HCT116 (cell line): ENCODE measurements around the gene MAP3K21. TPM values are rescaled to one million over a fixed set of nuclear protein-coding genes. Genes with fewer than 3 reads are reported as not detected.

Source experiments
- ATAC-seq: fragments of 200-7000 bp; cut with Tn5 transposase; 2 replicates; pipeline ENCODE4 v1.9.1; 2020; ENCODE audit warnings: mild to moderate bottlenecking, moderate library complexity
- BruUV-seq: library from RNA; stranded (reverse); fragments of 400-500 nt; replicated peaks from 2 replicates; lab custom pipeline; 2021; lab: Mats Ljungman, UMichigan
- CTCF ChIA-PET: fragments of 300-600 bp; sonication (Branson Sonifier 250); formaldehyde crosslinking; loops from one replicate; lab custom pipeline; 2021; ENCODE audit warnings: antibody characterized with exemption; lab: Charles Lee
- POLR2A ChIA-PET: fragments of 300-600, 350-600 bp; sonication (Branson Sonifier 250); formaldehyde crosslinking; loops from one replicate; lab custom pipeline; 2021; ENCODE audit warnings: antibody characterized with exemption; lab: Charles Lee
- RAD21 ChIA-PET, 2 experiments: fragments of 300-600 bp; sonication (Branson Sonifier 250); formaldehyde crosslinking; loops; one replicate each; lab custom pipeline; 2023; ENCODE audit warnings: low total read pairs in 2 of 2; ENCODE audit not compliant: uncharacterized antibody in 2 of 2, unreplicated experiment in 2 of 2, low non-redundant PET in 1 of 2; lab: Charles Lee
- DNase-seq: peaks from one replicate; pipeline ENCODE4 v3.0.0-alpha.2; 2010; ENCODE audit warnings: low read depth, low spot score
- H2AFZ ChIP-seq: fragments of 200-600 bp; shearing (Covaris generic), sonication (generic); 2 replicates; pipeline ENCODE4 v1.6.1; 2017; ENCODE audit warnings: low read depth, mixed run types, mixed read lengths, antibody characterized with exemption, low read length; ENCODE audit not compliant: poor library complexity, severe bottlenecking
- H3K27ac ChIP-seq: 2 replicates; pipeline ENCODE4 v1.5.1; 2012; ENCODE audit warnings: low read depth, low read length
- H3K27me3 ChIP-seq: fragments of 200-600 bp; sonication (generic); 2 replicates; pipeline ENCODE4 v1.6.1; 2016; ENCODE audit warnings: mixed run types, low read length, mixed read lengths; ENCODE audit not compliant: insufficient read depth
- H3K36me3 ChIP-seq, 2 experiments: fragments of 200-500 bp in 1 of 2; fragments of 200-600 bp in 1 of 2; sonication (Bioruptor generic) in 1 of 2; sonication (generic) in 1 of 2; 2 replicates each; pipeline versions ENCODE4 v1.5.1 to v1.6.1; 2014 to 2016; ENCODE audit warnings: low read length in 2 of 2, inconsistent platforms in 1 of 2, mixed read lengths in 1 of 2, mixed run types in 1 of 2; ENCODE audit not compliant: insufficient read depth in 2 of 2, control insufficient read depth in 1 of 2
- H3K4me1 ChIP-seq, 2 experiments: fragments of 200-600 bp in 1 of 2; sonication (generic) in 1 of 2; 2 replicates each; pipeline versions ENCODE4 v1.5.1 to v1.6.1; 2012 to 2017; ENCODE audit warnings: low read length in 2 of 2, inconsistent platforms in 1 of 2, mild to moderate bottlenecking in 1 of 2, mixed read lengths in 1 of 2, mixed run types in 1 of 2, moderate library complexity in 1 of 2; ENCODE audit not compliant: insufficient read depth in 2 of 2, control insufficient read depth in 1 of 2
- H3K4me2 ChIP-seq: fragments of 200-600 bp; sonication (generic); 2 replicates; pipeline ENCODE4 v1.6.1; 2017; ENCODE audit warnings: mixed run types, low read length, mixed read lengths
- H3K4me3 ChIP-seq, 2 experiments: fragments of 200-600 bp in 1 of 2; sonication (generic) in 1 of 2; replicated peaks in 1 of 2; 2 replicates each; pipeline ENCODE4 v1.5.1; 2011 to 2016; ENCODE audit warnings: low read length in 2 of 2, control low read depth in 1 of 2, low read depth in 1 of 2, mild to moderate bottlenecking in 1 of 2, mixed read lengths in 1 of 2, mixed run types in 1 of 2
- H3K79me2 ChIP-seq: fragments of 200-600 bp; sonication (generic); 2 replicates; pipeline ENCODE4 v1.6.1; 2017; ENCODE audit warnings: mild to moderate bottlenecking, mixed run types, low read length, moderate library complexity, mixed read lengths; ENCODE audit not compliant: insufficient read depth
- H3K9ac ChIP-seq: fragments of 200-600 bp; sonication (generic); 2 replicates; pipeline ENCODE4 v1.6.1; 2016; ENCODE audit warnings: low read length, mixed read lengths
- H3K9me2 ChIP-seq: fragments of 200-600 bp; sonication (generic), shearing (Covaris generic); 2 replicates; pipeline ENCODE4 v1.6.1; 2017; ENCODE audit warnings: mixed run types, mild to moderate bottlenecking, moderate library complexity; ENCODE audit not compliant: insufficient read depth
- H3K9me3 ChIP-seq, 2 experiments: fragments of 200-500 bp in 1 of 2; fragments of 200-600 bp in 1 of 2; sonication (Bioruptor generic) in 1 of 2; sonication (generic) in 1 of 2; 2 replicates each; pipeline ENCODE4 v1.6.1; 2014 to 2017; ENCODE audit warnings: low read length in 2 of 2, mixed read lengths in 2 of 2, inconsistent platforms in 1 of 2, low read depth in 1 of 2, mild to moderate bottlenecking in 1 of 2, mixed run types in 1 of 2, moderate library complexity in 1 of 2; ENCODE audit not compliant: control insufficient read depth in 1 of 2, insufficient read depth in 1 of 2
- H4K20me1 ChIP-seq: fragments of 200-600 bp; sonication (generic), shearing (Covaris generic); 2 replicates; pipeline ENCODE4 v1.6.1; 2017; ENCODE audit warnings: mixed run types, mild to moderate bottlenecking, moderate library complexity; ENCODE audit not compliant: insufficient read depth
- CBX3 ChIP-seq: IDR thresholded peaks from 2 replicates; pipeline ENCODE4 v1.6.1; 2012; ENCODE audit warnings: low read depth
- EGR1 ChIP-seq: IDR thresholded peaks from 2 replicates; pipeline ENCODE4 v1.6.1; 2012; ENCODE audit warnings: low read depth
- EZH2 ChIP-seq: fragments of 200-600 bp; sonication (generic); IDR thresholded peaks from 2 replicates; pipeline ENCODE4 v1.6.1; 2017; ENCODE audit warnings: antibody characterized with exemption, mixed run types
- EZH2phosphoT487 ChIP-seq: fragments of 200-600 bp; IDR thresholded peaks from 2 replicates; pipeline ENCODE4 v1.6.1; 2018; ENCODE audit warnings: antibody characterized with exemption, borderline replicate concordance
- FOSL1 ChIP-seq: IDR thresholded peaks from 2 replicates; pipeline ENCODE4 v1.6.1; 2012; ENCODE audit warnings: low read depth
- JUND ChIP-seq: IDR thresholded peaks from 2 replicates; pipeline ENCODE4 v1.6.1; 2012
- POLR2A ChIP-seq: IDR thresholded peaks from 2 replicates; pipeline ENCODE4 v1.7.0; 2011; ENCODE audit warnings: borderline replicate concordance; ENCODE audit not compliant: insufficient read depth, insufficient read length; ENCODE audit errors: extremely low read depth
- POLR2AphosphoS5 ChIP-seq: IDR thresholded peaks from 2 replicates; pipeline ENCODE4 v1.6.1; 2011; ENCODE audit warnings: mild to moderate bottlenecking, low read depth, low read length, moderate library complexity
- RAD21 ChIP-seq: IDR thresholded peaks from 2 replicates; pipeline ENCODE4 v1.6.1; 2012; ENCODE audit warnings: low read depth, mild to moderate bottlenecking
- SIN3A ChIP-seq: IDR thresholded peaks from 2 replicates; pipeline ENCODE4 v1.6.1; 2012; ENCODE audit warnings: low read depth
- YY1 ChIP-seq: IDR thresholded peaks from 2 replicates; pipeline ENCODE4 v1.6.1; 2011; ENCODE audit warnings: low read length, low read depth, moderate library complexity, mild to moderate bottlenecking; ENCODE audit not compliant: insufficient replicate concordance; ENCODE audit errors: extremely low read depth
- ZFX ChIP-seq: fragments of 450-650 bp; IDR thresholded peaks from 2 replicates; pipeline ENCODE4 v1.6.1; 2017
- ZNF274 ChIP-seq: fragments of 200-500 bp; sonication (Bioruptor generic); IDR thresholded peaks from 2 replicates; pipeline ENCODE4 v1.6.1; 2014; ENCODE audit warnings: mild to moderate bottlenecking, low read depth, low read length, inconsistent platforms
- intact Hi-C: fragments of 100-400 bp; cut with micrococcal nuclease; formaldehyde crosslinking; loops from 2 replicates; pipeline ENCODE4 v1.10.0; 2022
- total RNA-seq: library from RNA; stranded (reverse); gene quantifications from one replicate; pipeline ENCODE4 v1.2.1, GENCODE V29; 2021; ENCODE audit not compliant: unreplicated experiment

Gene MAP3K21
- total RNA-seq, 1 experiment from 2014 or later, result 19.1 TPM

- H3K27me3 ChIP-seq, result no peaks in the 10 kb centered on the region
- no peaks in the 10 kb centered on the region for H3K4me1 ChIP-seq
- CTCF ChIA-PET, result no interaction called here
- no peaks in the 10 kb centered on the region for H3K79me2 ChIP-seq
- no peak overlapping the region for H3K4me2 ChIP-seq
- no peak overlapping the region for H3K9ac ChIP-seq
- H3K9me3 ChIP-seq, result no peaks in the 10 kb centered on the region
- no peak overlapping the region for H3K4me3 ChIP-seq
- DNase-seq, result no peak
- RAD21 ChIA-PET, result no interaction called here
- TF ChIP-seq JUND (no peak), RAD21 (no peak), FOSL1 (no peak), POLR2A (no peak), CBX3 (no peak), ZFX (no peak), EZH2phosphoT487 (no peak), ZNF274 (no peak), EGR1 (no peak), YY1 (no peak), POLR2AphosphoS5 (no peak), EZH2 (no peak), SIN3A (no peak)
- TF ChIP-seq, all 23 proteins: peak for 0
- no peaks in the 10 kb centered on the region for H3K9me2 ChIP-seq
- intact Hi-C loops, result no loop called here
- POLR2A ChIA-PET, result interaction anchor here (1.2 kb wide), 1 partner anchor 15 kb away, joined by 3 read pairs; no protein-coding TSS in a partner anchor
- no peaks in the 10 kb centered on the region for H3K36me3 ChIP-seq
- BruUV-seq, result no TSS peak
- H2AFZ ChIP-seq, result peak overlapping the region; percentile 17
- no peak overlapping the region for H3K27ac ChIP-seq
- ATAC-seq, result no peak
- H4K20me1 ChIP-seq, result no peaks in the 10 kb centered on the region
These were observed 13.9 kb upstream of the MAP3K21 start for GRCh38 chr1:233313434-233314155.
